SK-N-DZ (cell line): ENCODE data around the gene VMO1.

ENCODE experiments used
- DNase-seq: peaks from one replicate; pipeline ENCODE4 v3.0.0-alpha.2; 2015; ENCODE audit warnings: low spot score

The VMO1 gene

DNA sequence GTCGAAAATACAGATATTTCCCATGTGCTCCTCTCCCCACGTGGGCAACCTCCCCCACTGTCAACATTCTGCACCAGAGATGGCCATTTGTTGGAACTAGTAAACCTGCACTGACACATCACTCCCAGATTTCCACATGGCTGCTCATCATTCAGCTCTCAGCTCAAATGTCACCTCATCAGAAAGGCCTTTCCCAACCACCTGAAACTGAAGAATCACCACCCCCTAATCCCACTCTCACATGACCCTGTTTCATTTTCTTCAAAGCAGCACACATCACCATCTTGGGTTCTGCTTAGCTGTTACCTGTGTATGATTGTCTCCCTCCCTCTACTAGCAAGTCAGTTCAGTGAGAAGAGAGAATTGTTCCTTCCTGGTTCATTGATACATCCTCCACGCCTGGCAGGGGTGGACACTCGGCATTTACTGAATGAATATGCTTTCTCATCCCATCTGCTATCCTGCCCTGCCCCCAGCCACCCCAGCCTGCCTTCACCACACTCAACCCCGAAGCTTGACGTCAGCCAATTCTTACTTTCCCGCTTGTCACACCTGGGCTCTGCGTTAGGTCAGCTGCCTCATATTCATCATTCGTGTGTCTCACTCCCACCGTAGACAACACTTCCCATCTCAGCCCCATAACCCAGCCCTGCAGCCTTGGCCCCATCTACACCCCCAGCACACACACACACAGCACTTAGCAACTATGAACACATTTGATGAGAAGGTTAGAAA, 14.5 kb upstream of the VMO1 start:
- no peak for DNase-seq

DNA sequence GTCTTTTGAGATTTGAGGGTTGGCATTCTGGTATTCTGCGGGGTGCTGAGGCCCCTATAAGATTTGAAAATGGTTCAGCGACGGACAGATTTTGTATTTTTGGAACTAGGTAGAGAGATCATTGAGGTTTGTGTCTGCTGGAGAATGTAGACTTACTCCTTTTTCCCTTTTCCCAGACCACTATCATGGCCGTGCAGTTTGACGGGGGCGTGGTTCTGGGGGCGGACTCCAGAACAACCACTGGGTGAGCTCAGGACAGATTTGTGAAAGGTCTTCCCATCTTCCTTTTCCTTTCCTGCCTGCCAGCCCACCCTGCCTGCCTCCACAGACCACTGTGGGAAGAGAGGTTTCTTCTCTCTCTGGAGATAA, 10.4 kb upstream of the VMO1 start:
- DNase-seq, result peak; percentile 33

DNA sequence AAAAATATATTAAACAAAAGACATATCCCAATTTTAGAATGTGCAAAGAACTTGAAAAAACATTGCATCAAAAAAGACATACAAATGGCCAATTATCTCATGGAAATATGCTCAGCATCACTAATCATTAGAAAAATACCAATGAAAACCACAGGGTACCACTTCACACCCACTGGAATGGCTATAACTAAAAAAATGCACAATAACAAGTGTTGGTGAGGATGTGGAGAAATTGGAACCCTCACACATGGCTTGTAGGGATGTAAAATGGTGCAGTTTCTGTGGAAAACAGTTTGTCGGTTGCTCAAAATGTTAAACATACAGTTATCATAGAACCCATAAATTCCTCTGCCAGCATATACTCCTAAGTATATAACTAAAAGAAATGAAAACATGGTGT, 9.0 kb upstream of the VMO1 start:
- DNase-seq, result no peak

DNA sequence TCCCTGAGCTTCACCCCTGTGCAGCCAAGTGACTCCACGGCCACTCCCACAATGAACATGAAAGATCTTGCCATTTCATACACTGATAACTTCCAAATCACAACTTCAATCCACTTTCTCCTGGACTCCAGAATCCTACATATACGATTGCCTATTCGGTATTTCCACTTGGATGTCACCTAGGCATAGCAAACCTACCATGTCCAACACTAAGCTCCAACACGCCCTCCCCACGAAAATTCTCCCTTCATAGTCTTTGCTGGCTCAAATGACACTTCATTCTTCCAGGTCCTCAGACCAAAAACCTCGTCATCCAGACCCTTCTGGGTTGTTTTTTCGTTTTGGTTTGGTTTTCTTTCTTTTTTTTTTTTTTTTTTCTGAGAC, 4.5 kb upstream of the VMO1 start:
- no peak for DNase-seq

DNA sequence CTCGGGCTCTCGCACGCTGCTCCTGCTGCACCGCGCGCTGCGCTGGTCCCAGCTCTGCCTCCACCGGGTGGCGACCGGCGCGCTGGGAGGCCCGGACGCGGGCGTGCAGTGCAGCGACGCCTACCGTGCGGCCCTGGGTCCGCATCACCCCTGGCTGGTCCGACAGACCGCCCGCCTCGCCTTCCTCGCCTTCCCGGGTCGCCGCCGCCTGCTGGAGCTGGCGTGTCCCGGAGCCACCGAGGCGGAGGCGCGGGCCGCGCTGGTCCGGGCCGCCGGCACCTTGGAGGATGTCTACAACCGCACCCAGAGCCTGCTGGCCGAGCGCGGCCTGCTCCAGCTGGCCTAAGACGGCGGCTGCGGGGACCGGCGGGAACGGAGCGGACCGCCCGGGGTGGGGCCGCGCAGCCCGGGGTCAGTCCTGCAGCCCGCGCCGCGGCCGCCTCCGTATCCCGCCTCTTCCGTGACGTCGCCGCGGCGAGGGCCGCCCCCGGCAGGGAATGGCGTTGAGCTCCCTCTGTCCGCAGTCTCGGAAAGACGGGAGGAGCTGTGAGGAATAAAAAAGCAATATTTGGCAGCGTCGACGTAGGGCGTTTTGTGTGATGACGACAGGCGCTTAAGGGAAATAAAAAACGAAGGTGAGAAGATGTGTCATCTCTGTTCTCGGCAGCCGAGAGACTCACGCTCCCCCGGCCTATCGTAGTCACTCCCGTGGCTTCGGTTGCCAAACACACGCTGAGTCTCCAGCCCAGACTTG, 4.0 kb upstream of the VMO1 start:
- DNase-seq, result peak; percentile 88

DNA sequence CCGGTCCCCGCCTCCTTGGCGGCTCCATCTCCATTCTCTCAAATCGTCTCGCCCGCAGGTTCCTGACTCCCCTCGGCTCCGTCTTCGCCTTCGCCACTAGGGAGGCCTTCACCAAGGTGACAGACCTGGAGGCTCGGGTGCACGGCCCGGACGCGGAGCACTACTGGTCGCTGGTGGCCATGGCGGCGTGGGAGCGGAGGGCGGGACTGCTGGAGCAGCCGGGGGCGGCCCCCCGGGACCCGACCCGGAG, 3.5 kb upstream of the VMO1 start:
- DNase-seq, result no peak

DNA sequence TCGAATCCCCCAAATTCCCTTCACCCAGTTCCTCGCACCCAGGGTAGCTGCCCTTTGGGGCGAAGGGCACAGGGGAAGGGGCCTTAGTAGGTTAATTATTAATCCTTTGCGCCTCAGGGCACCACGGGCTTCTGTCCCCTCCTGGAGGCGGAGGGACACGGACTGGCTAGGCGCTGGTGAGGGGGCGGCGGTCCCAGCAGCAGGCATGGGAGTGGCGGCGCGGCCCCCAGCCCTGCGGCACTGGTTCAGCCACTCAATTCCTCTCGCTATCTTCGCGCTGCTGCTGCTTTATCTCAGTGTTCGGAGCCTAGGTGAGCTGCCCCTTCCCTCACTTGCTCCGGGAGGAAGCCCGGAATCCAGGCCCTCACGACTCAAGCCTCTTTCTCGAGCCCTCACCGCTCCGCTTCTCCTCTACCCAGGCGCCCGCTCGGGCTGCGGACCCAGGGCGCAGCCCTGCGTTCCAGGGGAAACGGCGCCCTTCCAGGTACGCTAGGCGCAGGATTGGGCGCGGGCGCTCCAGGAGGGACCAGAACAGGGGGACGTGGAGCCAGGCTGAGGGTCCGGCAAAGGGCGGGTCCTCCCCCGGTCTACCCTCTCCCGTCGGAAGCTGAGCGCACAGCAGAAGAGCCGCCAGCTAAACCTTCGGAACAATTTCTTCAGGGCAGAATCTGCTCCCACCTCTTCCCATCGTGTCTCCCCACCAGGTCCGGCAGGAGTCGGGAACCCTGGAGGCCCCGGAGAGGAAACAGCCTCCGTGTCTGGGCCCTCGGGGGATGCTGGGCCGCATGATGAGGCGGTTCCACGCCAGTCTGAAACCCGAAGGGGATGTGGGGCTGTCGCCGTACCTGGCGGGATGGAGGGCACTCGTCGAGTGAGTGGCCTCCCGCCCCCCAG, 2.9 kb upstream of the VMO1 start, which contains the start of gene GLTPD2:
Gene GLTPD2 (plus strand): TSS at position 158 of the 894 bp plus-strand sequence. CDS start 48 bp downstream, at position 206.
- peak; percentile 28 for DNase-seq

DNA sequence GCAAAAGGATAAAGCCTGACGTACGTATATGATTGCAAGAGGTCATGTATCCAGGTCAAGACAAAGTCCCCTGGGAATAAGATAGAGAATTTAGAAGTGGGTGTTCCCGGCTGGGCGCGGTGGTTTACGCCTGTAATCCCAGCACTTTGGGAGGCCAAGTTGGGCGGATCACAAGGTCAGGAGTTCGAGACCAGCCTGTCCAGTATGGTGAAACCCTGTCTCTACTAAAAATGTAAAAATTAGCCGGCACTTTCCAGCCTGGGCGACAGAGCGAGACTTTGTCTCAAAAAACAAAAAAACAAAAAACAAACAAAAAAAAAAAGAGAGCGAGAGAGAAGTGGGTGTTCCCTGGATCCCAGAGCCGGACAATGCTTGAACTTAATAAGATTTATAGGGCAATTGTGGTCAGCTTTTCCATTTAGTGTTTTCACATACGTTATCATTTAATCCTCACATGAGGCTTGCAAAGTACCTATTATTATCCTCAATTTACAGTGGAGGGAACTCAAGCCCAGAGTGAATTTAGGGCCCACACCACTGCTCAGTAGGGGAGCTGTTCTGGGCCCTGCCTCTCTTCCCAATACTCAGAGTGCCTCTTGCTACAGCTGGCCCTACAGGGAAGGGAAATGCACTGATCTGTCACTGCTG, 2.1 kb upstream of the VMO1 start:
- no peak for DNase-seq

DNA sequence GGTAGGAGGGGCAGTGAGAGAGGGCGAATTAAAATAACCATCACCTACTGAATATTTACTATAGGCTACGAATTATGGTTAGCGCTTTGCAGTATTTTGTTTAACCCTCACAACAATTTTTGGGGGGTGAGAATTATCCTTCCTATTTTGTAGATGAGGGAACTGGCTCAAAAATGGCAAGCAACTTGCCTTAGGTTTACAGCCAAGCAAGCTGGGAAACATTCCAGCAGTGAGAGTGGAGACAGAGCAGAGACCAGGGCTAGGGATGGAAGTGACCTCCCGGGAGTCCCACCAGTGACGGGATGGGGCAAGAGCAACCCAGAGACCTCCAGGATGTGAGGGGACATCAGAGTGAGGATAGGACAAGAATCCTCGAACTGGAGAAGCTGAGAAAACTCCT, 352 bp upstream of the VMO1 start:
- DNase-seq, result no peak

DNA sequence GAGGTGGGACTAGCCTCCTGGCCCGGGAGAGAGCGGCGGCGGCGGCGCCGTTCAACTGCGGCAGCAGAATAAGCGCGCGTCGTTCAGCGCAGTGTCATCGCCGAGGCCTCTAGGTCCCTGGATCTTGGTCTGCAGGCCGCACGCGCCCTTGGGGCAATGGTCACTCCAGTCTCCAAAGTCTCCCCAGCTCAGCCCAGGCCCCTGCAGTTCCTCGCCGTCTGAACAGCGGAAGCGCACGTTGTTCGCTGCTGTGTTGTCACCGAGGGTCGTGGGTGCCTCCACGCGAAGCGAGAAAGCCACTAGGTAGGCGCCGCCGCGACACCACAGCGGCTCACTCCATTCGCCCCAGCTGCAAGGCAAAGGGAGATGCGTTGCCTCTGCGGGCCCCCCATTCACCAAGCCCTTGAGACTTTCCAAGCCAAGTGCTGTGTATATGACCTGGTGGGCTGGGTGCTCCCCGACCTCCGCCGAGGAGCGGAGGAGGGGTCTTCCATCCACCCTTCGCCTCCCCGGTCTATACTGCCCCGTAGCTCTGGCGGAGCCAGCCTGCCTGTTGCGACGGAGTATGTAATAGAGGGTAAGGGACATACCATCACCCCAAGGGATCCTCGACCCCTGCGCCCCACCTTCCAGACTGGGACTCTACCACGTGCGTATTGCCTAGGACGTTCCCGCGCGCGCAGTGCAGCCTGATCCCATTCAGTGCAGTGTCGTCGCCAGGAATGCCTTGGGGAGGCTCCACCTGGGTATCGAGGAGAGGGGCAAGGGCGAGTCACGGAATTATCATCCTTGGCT, 656 bp downstream of the VMO1 start:
- DNase-seq, result no peak

DNA sequence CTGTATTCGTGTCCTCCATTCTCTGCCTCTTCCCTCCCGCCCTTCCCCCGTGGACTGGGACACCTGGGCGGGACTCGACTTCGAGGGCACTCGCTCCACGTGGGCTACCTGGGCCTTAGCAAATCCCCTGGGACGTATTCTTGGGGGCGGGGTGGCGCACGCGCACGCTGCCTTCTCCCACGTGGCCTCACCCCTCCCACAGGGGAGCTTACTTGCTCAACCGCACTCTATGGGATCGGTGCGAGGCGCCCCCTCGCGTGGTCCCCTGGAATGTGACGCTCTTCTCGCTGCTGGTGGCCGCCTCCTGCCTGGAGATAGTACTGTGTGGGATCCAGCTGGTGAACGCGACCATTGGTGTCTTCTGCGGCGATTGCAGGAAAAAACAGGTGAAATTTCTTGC, 3.5 kb downstream of the VMO1 start:
- peak; percentile 27 for DNase-seq

DNA sequence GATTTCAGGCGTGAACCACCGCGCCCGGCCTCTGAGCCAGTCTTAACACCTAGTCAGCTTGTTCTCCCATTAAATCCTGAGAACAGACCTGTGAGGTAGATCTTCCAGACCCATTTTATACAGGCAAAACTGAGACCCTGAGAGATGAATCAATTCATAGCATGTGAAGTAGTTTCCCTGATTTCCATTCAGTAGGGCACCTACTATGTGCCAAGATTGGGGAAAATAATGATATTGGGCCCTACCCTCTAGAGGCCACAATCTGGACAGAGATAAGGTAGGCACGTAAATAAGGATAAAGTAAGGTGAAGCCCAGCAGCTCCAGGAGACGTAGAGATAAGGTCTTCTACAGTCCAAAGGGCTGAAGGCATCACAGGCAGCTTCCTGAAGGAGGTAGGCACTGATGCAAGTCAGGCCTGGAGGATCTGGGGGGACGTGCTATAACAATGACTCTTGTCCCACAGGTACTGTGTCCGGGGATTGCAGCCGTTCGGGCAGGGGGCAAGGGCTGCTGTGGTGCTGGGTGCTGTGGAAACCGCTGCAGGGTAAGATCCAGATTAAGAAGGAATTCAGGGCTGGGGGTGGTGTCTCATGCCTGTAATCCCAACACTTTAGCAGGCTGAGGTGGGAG, 5.7 kb downstream of the VMO1 start:
- no peak for DNase-seq

DNA sequence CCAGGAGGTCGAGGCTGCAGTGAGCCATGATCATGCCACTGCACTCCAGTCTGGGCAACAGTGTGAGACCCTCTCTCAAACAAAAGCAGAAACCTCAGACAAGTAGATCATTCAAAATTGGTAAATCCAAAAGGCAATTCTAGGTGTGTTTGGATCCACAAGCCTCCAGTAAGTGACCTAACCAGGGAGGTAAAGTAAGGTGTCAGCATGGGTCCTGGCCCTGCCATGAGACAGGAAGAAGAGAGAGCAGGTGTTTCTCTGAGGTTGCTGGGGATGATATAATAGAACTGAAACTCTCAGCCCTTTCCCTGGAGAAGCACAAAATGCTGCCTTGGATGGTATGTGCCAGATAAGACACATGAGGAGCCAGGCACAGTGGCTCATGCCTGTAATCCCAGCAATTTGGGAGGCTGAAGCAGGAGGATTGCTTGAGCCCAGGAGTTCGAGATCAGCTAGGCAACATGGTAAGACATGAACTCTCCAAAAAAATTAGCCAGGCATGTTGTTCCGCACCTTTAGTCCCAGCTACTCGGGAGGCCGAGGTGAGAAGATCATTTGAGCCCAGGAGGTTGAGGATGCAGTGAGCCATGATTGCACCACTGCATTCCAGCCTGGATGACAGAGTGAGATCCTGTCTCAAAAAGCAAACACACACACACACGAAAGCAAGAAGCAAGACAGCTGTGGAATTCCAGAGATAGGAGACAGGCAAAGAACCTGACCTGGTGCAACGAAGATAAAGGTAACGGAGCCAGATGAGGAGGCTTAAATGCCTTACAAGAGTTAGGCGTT, 8.0 kb downstream of the VMO1 start:
- DNase-seq, result no peak

DNA sequence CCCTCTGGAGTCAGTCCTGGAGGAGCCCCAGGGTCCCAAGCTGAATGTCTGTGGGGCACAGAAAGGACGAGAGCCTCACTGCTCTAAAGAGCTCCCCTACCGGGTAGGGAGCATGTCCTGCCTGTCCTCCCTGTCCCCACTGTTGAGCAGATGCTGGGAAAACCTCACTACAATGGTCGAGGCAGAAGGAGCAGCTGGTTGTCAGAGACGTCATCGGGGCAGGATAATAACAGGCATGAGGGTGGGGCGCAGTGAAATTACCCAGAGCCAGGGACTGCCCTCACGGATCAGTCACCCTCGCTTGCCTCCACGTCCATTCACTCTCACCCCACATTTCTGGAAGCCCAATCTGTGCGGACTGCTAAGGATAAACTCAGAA, 13.9 kb downstream of the VMO1 start:
- no peak for DNase-seq

DNA sequence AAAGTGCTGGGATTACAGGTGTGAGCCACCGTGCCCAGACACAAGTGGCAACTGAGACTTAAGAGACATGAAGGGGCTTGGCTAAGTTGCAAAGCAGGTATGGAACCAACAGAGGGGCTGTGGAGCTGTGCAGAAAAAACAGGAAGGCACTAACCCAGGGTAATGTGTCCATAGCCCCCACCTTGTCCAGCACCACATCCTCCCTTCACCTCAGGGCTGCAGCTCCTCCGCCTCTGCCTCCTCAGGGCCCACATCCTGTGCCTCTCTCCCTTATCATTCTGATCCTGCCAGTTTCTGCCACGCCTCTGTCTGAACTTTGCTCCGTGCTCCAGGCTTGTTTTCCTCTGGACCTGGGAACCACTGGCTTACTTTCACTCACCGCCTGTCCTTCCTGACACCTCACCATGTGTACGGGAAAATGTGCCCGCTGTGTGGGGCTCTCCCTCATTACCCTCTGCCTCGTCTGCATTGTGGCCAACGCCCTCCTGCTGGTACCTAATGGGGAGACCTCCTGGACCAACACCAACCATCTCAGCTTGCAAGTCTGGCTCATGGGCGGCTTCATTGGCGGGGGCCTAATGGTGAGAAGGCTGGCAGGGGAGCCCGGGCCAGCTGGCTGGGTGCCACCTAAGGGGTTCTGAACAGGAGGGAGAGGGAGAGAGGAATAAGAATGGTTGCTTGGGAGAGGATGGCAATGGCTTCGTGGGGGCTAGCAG, 14.5 kb downstream of the VMO1 start, which contains the start of gene TM4SF5:
Gene TM4SF5 (plus strand): TSS at position 368 of the 716 bp plus-strand sequence. CDS start 37 bp downstream, at position 405.
- no peak for DNase-seq

DNA sequence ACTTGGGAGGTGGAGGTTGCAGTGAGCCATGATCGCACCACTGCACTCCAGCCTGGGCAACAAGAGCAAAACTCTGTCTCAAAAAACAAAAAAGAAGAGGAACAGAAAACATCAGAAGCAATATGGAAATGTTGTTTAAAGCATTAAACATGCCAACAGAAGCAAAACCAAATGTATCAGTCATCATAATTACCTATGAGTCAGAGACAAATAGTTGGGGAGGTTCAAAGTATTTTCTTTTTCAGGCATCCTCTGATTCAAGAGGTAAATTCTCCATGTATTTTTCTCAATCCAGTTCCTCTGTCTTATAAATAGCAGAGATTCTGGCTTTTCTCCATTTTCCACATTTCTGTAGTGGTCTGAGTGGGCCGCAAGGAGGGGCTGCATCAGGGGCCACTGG, 16.5 kb downstream of the VMO1 start:
- DNase-seq, result no peak

DNA sequence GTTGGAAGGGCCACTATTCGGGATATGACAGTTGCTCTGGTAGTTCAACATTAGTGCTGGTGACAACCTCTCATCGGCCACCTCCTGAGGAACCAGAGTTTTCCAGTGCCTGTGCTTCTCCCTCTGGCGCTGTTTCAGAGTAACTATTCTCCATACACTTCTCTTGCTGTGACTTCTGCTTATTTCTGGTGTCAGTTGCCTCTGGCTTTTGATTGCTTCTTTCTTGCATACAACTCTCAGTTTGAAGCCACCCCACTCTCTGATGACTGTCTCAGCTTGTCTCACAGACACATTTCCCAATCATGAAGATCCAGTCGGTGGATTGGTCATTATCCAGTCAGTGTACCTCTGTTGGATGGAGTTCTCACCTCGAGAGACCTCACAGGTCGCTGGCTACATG, 17.9 kb downstream of the VMO1 start:
- no peak for DNase-seq

DNA sequence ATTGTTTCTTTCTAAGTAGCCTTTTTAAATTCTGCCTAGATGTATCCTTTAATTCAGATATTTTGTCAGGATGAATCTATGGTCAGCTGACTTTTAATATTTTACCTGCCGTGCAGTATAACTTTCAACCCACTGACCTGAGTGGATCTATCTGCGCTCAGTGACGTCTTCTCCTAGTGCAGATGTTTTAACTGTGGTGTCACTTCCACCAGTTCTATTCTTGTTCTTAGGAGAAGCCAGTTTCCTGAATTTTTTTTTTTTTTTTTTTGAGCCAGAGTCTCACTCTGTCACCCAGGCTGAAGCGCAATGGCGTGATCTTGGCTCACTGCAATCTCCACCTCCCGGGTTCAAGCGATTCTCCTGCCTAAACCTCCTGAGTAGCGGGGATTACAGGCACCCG, 19.4 kb downstream of the VMO1 start:
- no peak for DNase-seq

DNA sequence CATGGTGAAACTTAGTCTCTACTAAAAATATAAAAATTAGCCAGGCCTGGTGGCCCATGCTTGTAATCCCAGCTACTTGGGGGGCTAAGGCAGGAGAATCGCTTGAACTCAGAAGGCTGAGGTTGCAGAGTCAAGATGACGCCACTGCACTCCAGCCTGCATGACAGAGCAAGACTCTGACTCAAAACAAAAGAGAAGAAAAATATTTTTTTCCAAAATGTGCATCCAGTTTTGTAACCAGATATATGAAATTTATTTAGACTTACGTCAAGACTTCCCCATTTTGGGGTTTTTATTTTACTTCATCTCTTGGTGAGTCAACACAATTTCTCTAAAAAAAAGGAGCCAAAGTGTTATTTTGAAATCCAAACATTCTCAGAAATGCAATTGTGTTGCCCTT, 20.0 kb downstream of the VMO1 start:
- DNase-seq, result no peak
